ENCODE data around the gene ITGAL.

DNA sequence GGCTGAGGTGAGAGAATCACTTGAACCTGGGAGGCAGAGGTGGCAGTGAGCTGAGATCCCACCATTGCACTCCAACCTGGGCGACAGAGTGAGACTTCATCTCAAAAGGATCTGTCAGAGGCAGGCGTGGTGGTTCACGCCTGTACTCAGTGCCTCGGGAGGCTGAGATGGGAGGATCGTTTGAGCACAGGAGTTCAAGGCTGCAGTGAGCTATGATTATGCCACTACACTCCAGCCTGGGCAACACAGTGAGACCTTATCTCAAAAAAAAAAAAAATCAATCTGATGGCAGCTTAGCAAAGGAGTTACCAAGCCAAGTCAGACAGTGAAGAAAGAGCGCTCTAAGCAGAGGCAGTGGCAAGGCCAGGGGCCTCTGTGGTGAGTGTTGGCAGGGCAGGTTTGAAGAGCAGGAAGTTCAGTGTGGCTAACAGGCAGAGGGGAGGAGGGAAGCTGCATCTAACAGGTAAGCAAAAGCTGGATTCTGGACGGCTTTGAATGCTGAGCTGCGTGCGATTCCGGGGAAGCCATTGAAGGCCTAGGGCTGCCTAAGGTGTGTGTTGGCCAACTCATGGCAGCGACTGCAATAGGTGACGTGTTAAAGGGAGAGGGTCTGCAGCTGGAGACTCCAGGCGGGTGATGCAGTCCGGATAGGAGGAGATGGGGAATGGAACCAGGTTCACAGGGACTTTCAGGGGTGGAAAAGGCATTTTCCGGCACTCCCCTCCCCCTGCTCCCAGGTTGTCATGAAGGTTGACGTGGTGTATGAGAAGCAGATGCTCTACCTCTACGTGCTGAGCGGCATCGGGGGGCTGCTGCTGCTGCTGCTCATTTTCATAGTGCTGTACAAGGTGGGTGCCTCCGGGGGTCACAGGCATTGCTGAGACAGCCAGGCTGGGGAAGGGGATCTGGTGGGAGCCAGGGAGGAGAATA lies 46.8 kb downstream of the ITGAL start:
- TF ChIP-seq, protein P1, sequence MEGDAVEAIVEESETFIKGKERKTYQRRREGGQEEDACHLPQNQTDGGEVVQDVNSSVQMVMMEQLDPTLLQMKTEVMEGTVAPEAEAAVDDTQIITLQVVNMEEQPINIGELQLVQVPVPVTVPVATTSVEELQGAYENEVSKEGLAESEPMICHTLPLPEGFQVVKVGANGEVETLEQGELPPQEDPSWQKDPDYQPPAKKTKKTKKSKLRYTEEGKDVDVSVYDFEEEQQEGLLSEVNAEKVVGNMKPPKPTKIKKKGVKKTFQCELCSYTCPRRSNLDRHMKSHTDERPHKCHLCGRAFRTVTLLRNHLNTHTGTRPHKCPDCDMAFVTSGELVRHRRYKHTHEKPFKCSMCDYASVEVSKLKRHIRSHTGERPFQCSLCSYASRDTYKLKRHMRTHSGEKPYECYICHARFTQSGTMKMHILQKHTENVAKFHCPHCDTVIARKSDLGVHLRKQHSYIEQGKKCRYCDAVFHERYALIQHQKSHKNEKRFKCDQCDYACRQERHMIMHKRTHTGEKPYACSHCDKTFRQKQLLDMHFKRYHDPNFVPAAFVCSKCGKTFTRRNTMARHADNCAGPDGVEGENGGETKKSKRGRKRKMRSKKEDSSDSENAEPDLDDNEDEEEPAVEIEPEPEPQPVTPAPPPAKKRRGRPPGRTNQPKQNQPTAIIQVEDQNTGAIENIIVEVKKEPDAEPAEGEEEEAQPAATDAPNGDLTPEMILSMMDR (IDR thresholded peaks at IDR 0.05), result no peak
- no peak for TF ChIP-seq POLR2AphosphoS5 (IDR thresholded peaks at IDR 0.05)
- no peak for TF ChIP-seq POLR2A (IDR thresholded peaks at IDR 0.05)
- no peak for TF ChIP-seq EP300 (IDR thresholded peaks at IDR 0.05)

Measured in sigmoid colon (tissue), 4 donors.